Body of pancreas (tissue), 4 donors: Measurements from ENCODE around the gene MRPL55.

Experiments used
- POLR2A ChIP-seq, 3 donors: fragments of 450-650 bp; IDR thresholded peaks; one replicate each; pipeline ENCODE4 v1.6.1; 2016; ENCODE audit warnings: antibody characterized with exemption in 3 of 3, mild to moderate bottlenecking in 2 of 3
- TF ChIP-seq, protein P1 (sequence below), 7 experiments: fragments of 450-650 bp in 4 of 7; fragments of 200-600 bp in 3 of 7; sonication (generic) in 3 of 7; IDR thresholded peaks; one replicate each; pipeline ENCODE4 v1.5.1; 2016 to 2019; ENCODE audit warnings: antibody characterized with exemption in 7 of 7

DNA sequence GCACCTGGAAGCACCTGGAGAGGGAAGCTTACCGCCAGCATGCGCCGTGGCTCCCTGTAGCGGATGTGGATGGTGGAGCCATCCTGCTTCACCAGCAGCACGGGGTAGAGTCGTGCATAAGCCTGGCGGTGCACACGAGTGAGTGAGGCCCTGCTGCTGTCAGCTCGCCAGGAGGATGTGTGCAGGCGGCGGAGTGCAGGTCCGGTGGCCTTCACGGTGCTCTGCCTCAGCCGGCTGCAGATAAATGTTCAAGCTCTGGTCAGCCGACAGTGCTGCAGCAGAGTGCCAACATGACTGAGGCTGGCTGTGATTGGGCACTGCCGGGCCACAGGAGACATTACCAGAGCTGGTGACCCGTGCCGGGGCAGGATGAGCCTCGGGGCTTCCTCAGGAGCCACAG is 1.5 kb downstream of the MRPL55 start:
- TF ChIP-seq, protein P1, sequence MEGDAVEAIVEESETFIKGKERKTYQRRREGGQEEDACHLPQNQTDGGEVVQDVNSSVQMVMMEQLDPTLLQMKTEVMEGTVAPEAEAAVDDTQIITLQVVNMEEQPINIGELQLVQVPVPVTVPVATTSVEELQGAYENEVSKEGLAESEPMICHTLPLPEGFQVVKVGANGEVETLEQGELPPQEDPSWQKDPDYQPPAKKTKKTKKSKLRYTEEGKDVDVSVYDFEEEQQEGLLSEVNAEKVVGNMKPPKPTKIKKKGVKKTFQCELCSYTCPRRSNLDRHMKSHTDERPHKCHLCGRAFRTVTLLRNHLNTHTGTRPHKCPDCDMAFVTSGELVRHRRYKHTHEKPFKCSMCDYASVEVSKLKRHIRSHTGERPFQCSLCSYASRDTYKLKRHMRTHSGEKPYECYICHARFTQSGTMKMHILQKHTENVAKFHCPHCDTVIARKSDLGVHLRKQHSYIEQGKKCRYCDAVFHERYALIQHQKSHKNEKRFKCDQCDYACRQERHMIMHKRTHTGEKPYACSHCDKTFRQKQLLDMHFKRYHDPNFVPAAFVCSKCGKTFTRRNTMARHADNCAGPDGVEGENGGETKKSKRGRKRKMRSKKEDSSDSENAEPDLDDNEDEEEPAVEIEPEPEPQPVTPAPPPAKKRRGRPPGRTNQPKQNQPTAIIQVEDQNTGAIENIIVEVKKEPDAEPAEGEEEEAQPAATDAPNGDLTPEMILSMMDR (IDR thresholded peaks at IDR 0.05): no peak
- no peak for TF ChIP-seq POLR2A (IDR thresholded peaks at IDR 0.05)
